Upper lobe of left lung (tissue), 4 donors: ENCODE results near the gene PDGFRA.

Experiments
- EP300 ChIP-seq, 4 donors: sonication (generic); formaldehyde crosslinking; IDR thresholded peaks; one replicate each; pipeline ENCODE4 v1.5.1; 2017; ENCODE audit warnings: antibody characterized with exemption in 4 of 4, control low read depth in 2 of 4
- POLR2A ChIP-seq, 4 donors: fragments of 450-650 bp; IDR thresholded peaks; one replicate each; pipeline ENCODE4 v1.5.1; 2016 to 2017; ENCODE audit warnings: antibody characterized with exemption in 4 of 4, mild to moderate bottlenecking in 2 of 4
- POLR2AphosphoS5 ChIP-seq, 2 donors: sonication (generic); formaldehyde crosslinking; IDR thresholded peaks; one replicate each; pipeline ENCODE4 v1.5.1; 2017; ENCODE audit warnings: antibody characterized with exemption in 2 of 2
- TF ChIP-seq, protein P1 (sequence below), 6 experiments: fragments of 450-650 bp in 4 of 6; fragments of 200-600 bp in 2 of 6; sonication (generic) in 2 of 6; IDR thresholded peaks; one replicate each; pipeline ENCODE4 v1.5.1; 2016 to 2019; ENCODE audit warnings: antibody characterized with exemption in 6 of 6

DNA sequence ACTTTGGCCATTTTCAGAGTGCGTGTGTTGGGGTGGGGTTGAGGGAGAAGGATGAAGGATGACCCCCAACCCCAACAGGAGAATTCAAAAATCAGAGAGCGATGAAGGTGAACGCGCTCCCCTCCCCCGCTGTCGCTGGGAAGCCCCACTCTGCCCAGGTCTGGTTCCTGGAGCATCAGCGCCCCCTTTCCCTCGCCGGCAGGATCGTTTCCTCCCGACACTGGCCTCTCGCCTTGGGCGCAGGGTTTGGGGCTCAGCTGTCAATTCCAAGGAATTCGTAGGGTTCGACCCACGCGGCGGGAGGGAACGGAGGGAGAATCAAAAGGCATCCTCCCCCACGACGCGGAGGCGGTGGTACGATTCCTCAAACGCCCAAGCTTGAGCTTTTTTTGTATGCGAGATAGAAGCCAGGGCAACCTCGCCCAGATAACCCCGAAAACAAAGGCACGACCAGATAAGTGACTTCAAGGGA, 1.0 kb upstream of the PDGFRA start:
- TF ChIP-seq, protein P1, sequence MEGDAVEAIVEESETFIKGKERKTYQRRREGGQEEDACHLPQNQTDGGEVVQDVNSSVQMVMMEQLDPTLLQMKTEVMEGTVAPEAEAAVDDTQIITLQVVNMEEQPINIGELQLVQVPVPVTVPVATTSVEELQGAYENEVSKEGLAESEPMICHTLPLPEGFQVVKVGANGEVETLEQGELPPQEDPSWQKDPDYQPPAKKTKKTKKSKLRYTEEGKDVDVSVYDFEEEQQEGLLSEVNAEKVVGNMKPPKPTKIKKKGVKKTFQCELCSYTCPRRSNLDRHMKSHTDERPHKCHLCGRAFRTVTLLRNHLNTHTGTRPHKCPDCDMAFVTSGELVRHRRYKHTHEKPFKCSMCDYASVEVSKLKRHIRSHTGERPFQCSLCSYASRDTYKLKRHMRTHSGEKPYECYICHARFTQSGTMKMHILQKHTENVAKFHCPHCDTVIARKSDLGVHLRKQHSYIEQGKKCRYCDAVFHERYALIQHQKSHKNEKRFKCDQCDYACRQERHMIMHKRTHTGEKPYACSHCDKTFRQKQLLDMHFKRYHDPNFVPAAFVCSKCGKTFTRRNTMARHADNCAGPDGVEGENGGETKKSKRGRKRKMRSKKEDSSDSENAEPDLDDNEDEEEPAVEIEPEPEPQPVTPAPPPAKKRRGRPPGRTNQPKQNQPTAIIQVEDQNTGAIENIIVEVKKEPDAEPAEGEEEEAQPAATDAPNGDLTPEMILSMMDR (IDR thresholded peaks at IDR 0.05), result peak in 5 of 6 experiments; percentile 59 to 66 (median 65)
- TF ChIP-seq POLR2A (IDR thresholded peaks at IDR 0.05), result no peak
- peak; percentile 27 to 29 for TF ChIP-seq POLR2AphosphoS5 (IDR thresholded peaks at IDR 0.05)
- TF ChIP-seq EP300 (IDR thresholded peaks at IDR 0.05), result no peak
